Activated CD4-positive, alpha-beta memory T cell treated with anti-CD3 and anti-CD28 coated beads, Interleukin-2, amount 10 ng/mL, durations not matched to agents 7 days and 5 days (primary cell): Measurements from ENCODE around the gene VPS50. TPM values are rescaled to one million over a fixed set of nuclear protein-coding genes. Genes with fewer than 3 reads are reported as not detected.
A peak's percentile ranks its signal among the peaks of the same experiment; 100 is the strongest.

Experiments used
- CTCF ChIA-PET: fragments of 350-600 bp; sonication (Branson Sonifier 250); formaldehyde crosslinking; loops from one replicate; lab custom pipeline; 2021; ENCODE audit warnings: antibody characterized with exemption, inconsistent platforms; lab: Charles Lee
- POLR2A ChIA-PET: fragments of 350-600 bp; sonication (Branson Sonifier 250); formaldehyde crosslinking; loops from one replicate; lab custom pipeline; 2021; ENCODE audit warnings: antibody characterized with exemption; lab: Charles Lee
- DNase-seq: peaks from one replicate; pipeline ENCODE4 v3.0.0-alpha.2; 2020
- H3K27ac Mint-ChIP-seq: one replicate; pipeline ENCODE4 v1.8.0; 2021; ENCODE audit warnings: mild to moderate bottlenecking, mixed read lengths
- H3K27me3 Mint-ChIP-seq: one replicate; pipeline ENCODE4 v1.8.0; 2021; ENCODE audit warnings: mixed read lengths
- H3K36me3 Mint-ChIP-seq: one replicate; pipeline ENCODE4 v1.8.0; 2021; ENCODE audit warnings: low read depth, mixed read lengths
- H3K4me1 Mint-ChIP-seq: one replicate; pipeline ENCODE4 v1.8.0; 2021; ENCODE audit warnings: mixed read lengths
- H3K4me3 Mint-ChIP-seq: one replicate; pipeline ENCODE4 v1.8.0; 2021; ENCODE audit warnings: mild to moderate bottlenecking, mixed read lengths
- H3K9me3 Mint-ChIP-seq: one replicate; pipeline ENCODE4 v1.8.0; 2021; ENCODE audit warnings: mixed read lengths
- total RNA-seq, 2 experiments: library from RNA; stranded (reverse); gene quantifications; one replicate each; pipeline ENCODE4 v1.2.3, GENCODE V29; 2021

Gene VPS50
- total RNA-seq, 2 experiments from 2014 or later = 17.0 to 21.5 TPM

GRCh38 chr7:93212881-93213280, 19.3 kb upstream of the VPS50 start:
- no peak for DNase-seq
- H3K27ac Mint-ChIP-seq = no peak overlapping the region
- POLR2A ChIA-PET = no interaction called here
- H3K9me3 Mint-ChIP-seq = no peaks in the 10 kb centered on the region
- H3K4me1 Mint-ChIP-seq = no peaks in the 10 kb centered on the region
- peaks cover 55% of the 10 kb centered on the region for H3K27me3 Mint-ChIP-seq
- CTCF ChIA-PET = no interaction called here
- H3K36me3 Mint-ChIP-seq = no peaks in the 10 kb centered on the region
- H3K4me3 Mint-ChIP-seq = no peak overlapping the region

DNA sequence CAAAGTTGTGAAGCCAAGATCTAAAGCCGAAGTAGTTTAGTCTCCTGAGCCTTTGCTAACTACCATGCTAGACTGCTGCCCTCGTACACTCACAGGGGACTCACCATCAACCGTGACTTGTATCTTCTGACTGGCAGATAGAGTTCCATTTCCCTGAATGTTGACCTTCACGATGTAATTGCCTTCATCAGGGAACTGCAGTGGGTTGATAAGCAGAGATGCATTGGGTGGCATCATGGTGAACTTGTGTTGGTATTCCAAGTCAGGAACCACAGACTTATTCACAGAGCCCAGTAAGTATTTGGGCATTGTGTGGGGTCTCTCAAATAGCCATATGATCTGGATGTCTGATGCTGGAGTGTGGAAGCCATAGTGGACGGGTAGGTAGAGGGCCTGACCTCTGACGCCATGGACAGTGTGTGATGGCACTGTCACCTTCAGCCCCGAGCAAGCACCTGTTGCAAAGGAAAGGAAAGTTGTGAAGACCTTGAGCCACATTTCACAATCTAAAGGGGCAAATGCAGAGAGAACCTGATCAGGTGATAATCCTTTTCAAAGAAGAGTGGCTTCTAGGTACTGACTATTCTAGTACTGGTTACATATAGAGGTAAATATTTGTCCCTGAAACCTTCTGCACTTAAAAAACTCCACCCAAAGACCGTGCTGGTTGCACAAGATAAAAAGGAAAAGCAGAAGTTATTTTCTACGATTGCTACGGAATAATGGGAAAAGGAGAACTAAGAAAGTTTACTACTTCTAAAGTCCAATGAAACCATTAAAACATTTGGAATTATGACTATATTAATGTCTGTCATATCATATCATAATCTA, 13.0 kb upstream of the VPS50 start:
- Mint-ChIP-seq H3K4me3 (no peak overlapping the region), H3K9me3 (no peaks in the 10 kb centered on the region)

GRCh38 chr7:93219868-93220267, 12.3 kb upstream of the VPS50 start:
- no peaks in the 10 kb centered on the region for H3K4me1 Mint-ChIP-seq
- H3K27me3 Mint-ChIP-seq = peaks cover 25% of the 10 kb centered on the region
- CTCF ChIA-PET = no interaction called here
- H3K36me3 Mint-ChIP-seq = no peaks in the 10 kb centered on the region
- POLR2A ChIA-PET = no interaction called here
- DNase-seq = no peak
- no peak overlapping the region for H3K27ac Mint-ChIP-seq
- no peaks in the 10 kb centered on the region for H3K9me3 Mint-ChIP-seq
- H3K4me3 Mint-ChIP-seq = no peak overlapping the region

More for the DNA sequence above, 13.0 kb upstream of the VPS50 start:
- Mint-ChIP-seq H3K4me1 (no peaks in the 10 kb centered on the region), H3K36me3 (no peaks in the 10 kb centered on the region), H3K27ac (no peak overlapping the region), H3K27me3 (peaks cover 30% of the 10 kb centered on the region)
- DNase-seq = no peak
- CTCF ChIA-PET = no interaction called here
- POLR2A ChIA-PET = no interaction called here

DNA sequence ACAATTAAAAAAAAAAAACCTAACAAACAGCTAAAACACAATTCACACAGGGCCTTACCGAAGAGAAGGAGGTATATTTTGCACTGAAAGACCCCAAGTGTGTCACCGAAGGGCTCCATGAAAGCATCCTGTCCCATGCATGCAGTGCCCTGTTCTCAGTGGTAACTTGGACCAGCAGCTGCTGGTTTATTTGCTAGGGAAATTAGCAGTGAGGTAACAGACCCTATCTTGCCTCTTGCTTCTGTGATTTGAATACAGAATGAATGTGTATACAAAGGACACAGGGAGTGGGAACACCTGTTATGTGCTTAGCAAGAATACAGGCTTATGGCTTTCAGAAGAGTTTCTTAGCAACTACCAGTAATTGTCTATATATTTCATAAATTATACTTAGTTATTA, 5.9 kb upstream of the VPS50 start, which contains the start of gene HEPACAM2:
TSS of gene HEPACAM2 (minus strand) at position 160 of the 400 bp plus-strand sequence.
- ChIA-PET CTCF (interaction anchor here (0.6 to 1.8 kb wide), 4 partner anchors 8 to 766 kb away, joined by 3 to 6 read pairs (median 3); no protein-coding TSS in a partner anchor), POLR2A (no interaction called here)
- Mint-ChIP-seq H3K9me3 (no peaks in the 10 kb centered on the region), H3K4me3 (no peak within 1 kb of the TSS), H3K4me1 (peaks cover 13% of the 10 kb centered on the region), H3K27ac (no peak within 1 kb of the TSS), H3K36me3 (no peaks in the 10 kb centered on the region), H3K27me3 (peaks cover 4% of the 10 kb centered on the region)
- DNase-seq = no peak

DNA sequence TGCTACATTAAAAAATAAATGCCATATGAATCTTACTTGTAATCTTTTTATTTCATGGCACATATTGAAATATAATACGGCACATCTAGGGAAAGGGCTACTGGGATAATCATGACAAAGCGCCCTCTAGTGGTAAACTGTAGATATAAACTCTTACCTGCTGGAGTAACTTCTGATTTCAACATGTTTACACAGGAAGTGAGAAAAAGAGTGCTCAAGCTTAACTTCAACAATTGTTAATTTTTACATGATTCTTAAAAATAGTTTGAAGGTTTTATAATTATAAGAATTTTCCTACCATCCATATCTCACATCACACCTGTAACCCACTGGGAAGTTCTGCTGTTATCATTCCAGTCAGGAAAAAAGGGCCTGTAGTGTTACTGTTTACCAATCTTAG, 3.9 kb upstream of the VPS50 start:
- Mint-ChIP-seq H3K27ac (no peak overlapping the region), H3K4me3 (no peak overlapping the region), H3K4me1 (peaks cover 26% of the 10 kb centered on the region), H3K9me3 (no peaks in the 10 kb centered on the region), H3K27me3 (peaks cover 4% of the 10 kb centered on the region), H3K36me3 (no peaks in the 10 kb centered on the region)
- DNase-seq = no peak
- ChIA-PET CTCF (interaction anchor here (0.6 to 2.8 kb wide), 15 partner anchors 13 to 513 kb away, joined by 3 to 11 read pairs (median 4); partner anchors contain the start of gene SAMD9L), POLR2A (interaction anchor here (1.7 kb wide), 1 partner anchor 111 kb away, joined by 11 read pairs; the partner anchor contains the start of gene SAMD9)

- Mint-ChIP-seq H3K27me3 (peaks cover 1% of the 10 kb centered on the region), H3K4me1 (peaks cover 30% of the 10 kb centered on the region), H3K36me3 (no peaks in the 10 kb centered on the region), H3K27ac (peak overlapping the region; percentile 85), H3K4me3 (peak overlapping the region; percentile 90), H3K9me3 (no peaks in the 10 kb centered on the region)
- POLR2A ChIA-PET = interaction anchor here (1.0 to 2.6 kb wide), 7 partner anchors 10 to 395 kb away, joined by 3 to 19 read pairs (median 5); partner anchors contain the start of genes CDK6, SAMD9 and SAMD9L
- CTCF ChIA-PET = interaction anchor here (1.2 to 2.8 kb wide), 6 partner anchors 15 to 805 kb away, joined by 3 to 17 read pairs (median 4); partner anchors contain the start of genes PEX1, RBM48 and SAMD9
- DNase-seq = no peak
Observed at GRCh38 chr7:93231259-93231658, 907 bp upstream of the VPS50 start.

DNA sequence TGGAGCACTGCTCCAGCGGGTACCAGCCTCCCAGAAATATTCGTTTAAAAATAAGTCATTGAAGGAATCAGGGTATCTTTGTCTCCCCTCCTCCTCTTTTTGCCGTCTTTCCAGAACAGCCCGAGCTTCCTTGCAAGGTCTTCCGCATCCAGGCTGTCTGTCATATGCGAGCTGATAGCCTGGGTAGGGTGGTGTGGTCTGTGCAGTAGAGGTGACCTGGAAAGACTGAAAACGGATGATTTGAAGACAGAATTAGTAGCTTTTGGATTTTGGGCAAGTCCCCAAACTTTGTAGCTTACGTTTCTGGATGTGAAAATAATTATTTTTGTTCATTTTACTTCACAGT, 480 bp downstream of the VPS50 start:
- Mint-ChIP-seq H3K27ac (peak overlapping the region; percentile 85), H3K4me3 (peak overlapping the region; percentile 90), H3K4me1 (peaks cover 30% of the 10 kb centered on the region), H3K9me3 (no peaks in the 10 kb centered on the region), H3K36me3 (no peaks in the 10 kb centered on the region), H3K27me3 (no peaks in the 10 kb centered on the region)
- ChIA-PET POLR2A (interaction anchor here (0.6 to 2.6 kb wide), 10 partner anchors 9 to 1292 kb away, joined by 3 to 19 read pairs (median 4); partner anchors contain the start of genes AKAP9, SAMD9 and SAMD9L), CTCF (interaction anchor here (0.8 to 2.8 kb wide), 9 partner anchors 14 to 807 kb away, joined by 3 to 17 read pairs (median 3); partner anchors contain the start of genes PEX1, RBM48 and SAMD9)
- DNase-seq = no peak

DNA sequence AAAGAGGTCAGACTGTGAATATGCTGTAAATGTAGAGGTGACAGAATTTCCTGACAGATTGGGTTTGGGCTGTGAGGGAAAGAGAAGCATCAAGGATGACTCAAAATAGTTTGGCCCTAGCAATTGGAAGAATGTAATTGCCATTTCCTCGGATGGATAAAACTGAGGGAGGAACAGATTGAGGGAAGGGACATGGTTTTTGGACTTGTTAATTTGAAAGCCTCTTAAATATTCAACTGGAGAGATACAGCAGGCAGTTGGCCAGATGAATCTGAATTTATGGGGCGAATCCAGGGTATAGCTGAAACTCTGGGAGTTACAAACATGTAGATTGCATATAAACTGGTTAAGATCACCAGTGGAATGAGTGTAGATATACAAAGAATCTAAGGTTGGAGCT, 3.4 kb downstream of the VPS50 start:
- no peak overlapping the region for H3K4me3 Mint-ChIP-seq
- H3K36me3 Mint-ChIP-seq = no peaks in the 10 kb centered on the region
- H3K4me1 Mint-ChIP-seq = peaks cover 21% of the 10 kb centered on the region
- H3K27me3 Mint-ChIP-seq = no peaks in the 10 kb centered on the region
- CTCF ChIA-PET = no interaction called here
- DNase-seq = no peak
- POLR2A ChIA-PET = no interaction called here
- H3K9me3 Mint-ChIP-seq = no peaks in the 10 kb centered on the region
- no peak overlapping the region for H3K27ac Mint-ChIP-seq

DNA sequence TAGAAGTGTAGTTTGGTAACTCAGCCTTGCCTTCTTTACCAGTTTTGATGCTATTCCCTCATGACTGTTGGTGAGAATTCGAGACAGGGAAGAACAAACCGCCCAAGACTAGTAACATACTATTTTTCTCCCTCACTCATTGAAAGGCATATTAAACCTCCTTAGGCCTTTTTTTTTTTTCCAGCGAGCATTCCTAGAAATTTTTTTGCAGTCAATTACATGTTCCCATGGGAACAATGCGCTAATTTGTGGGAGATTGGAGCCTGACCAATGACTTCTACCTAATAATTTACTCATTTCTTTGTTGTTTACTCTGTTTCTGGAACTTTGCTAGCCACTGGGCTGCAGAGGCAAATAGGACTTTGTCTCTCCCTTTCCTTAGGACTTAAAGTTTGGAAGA, 6.0 kb downstream of the VPS50 start:
- DNase-seq = no peak
- Mint-ChIP-seq H3K27ac (no peak overlapping the region), H3K4me1 (peaks cover 5% of the 10 kb centered on the region), H3K9me3 (no peaks in the 10 kb centered on the region), H3K4me3 (no peak overlapping the region), H3K36me3 (no peaks in the 10 kb centered on the region), H3K27me3 (no peaks in the 10 kb centered on the region)
- ChIA-PET POLR2A (no interaction called here), CTCF (no interaction called here)

DNA sequence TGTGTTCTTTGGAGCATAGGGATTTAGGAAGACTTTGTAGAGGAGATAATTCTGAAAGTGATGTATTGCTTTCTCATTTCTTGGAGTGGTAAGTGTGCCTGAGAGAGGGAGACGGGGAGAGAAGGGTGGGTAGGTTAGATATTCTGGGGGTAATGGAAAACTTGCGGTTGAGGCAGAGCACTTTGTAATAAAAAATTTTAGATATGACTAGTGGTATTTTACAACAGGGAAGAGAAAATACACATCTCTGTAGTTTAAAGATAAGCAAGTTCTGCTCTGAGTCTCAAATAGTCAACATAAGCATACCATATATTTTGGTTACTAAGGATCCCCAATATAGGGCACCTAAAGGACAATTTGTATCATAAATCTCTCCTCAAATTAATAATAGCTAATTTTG, 6.6 kb downstream of the VPS50 start:
- POLR2A ChIA-PET = no interaction called here
- Mint-ChIP-seq H3K27me3 (no peaks in the 10 kb centered on the region), H3K4me1 (peaks cover 2% of the 10 kb centered on the region), H3K27ac (no peak overlapping the region), H3K4me3 (no peak overlapping the region), H3K9me3 (no peaks in the 10 kb centered on the region), H3K36me3 (no peaks in the 10 kb centered on the region)
- DNase-seq = no peak
- CTCF ChIA-PET = no interaction called here

DNA sequence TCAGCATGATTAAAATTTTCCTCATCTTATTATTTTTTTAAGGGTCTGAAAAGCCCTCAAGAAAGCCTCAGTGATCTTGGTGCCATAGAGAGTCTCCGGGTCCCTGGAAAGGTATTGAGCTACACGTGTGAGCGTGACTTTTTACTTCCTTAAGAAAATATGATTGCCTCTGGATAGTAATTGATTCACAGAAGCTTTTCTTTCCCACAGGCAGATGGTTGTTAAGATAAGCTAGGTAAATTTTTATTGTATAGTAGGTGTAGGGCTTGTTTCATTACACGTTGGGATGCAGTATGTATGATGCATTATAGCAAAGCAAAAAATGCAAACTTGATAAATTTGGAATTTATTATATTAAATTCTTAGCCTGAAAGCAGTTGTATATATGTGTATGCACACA, 7.7 kb downstream of the VPS50 start:
- H3K4me1 Mint-ChIP-seq = no peaks in the 10 kb centered on the region
- H3K9me3 Mint-ChIP-seq = no peaks in the 10 kb centered on the region
- no peaks in the 10 kb centered on the region for H3K27me3 Mint-ChIP-seq
- CTCF ChIA-PET = no interaction called here
- H3K27ac Mint-ChIP-seq = no peak overlapping the region
- no peak overlapping the region for H3K4me3 Mint-ChIP-seq
- no peak for DNase-seq
- H3K36me3 Mint-ChIP-seq = no peaks in the 10 kb centered on the region
- POLR2A ChIA-PET = no interaction called here

DNA sequence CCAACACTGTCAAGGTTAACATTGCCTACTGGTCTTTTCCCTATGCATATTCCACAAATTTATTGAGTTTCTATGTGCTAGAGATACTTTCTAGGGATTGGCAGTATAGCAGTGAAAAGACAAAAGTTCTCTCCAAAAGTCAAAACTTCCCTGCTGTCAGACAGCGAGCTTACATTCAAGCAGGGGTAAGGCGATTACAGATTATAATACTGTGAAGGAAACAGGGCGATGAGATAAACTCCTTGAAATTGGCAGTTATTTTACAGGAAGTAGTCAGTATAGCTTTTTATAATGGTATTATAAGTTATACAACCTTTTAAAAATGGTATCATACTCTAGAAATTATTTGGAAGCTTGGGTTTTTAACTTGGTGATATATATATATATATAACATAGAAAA, 9.9 kb downstream of the VPS50 start:
- Mint-ChIP-seq H3K9me3 (no peaks in the 10 kb centered on the region), H3K27ac (no peak overlapping the region), H3K4me3 (no peak overlapping the region), H3K36me3 (no peaks in the 10 kb centered on the region), H3K4me1 (peaks cover 8% of the 10 kb centered on the region), H3K27me3 (no peaks in the 10 kb centered on the region)
- CTCF ChIA-PET = interaction anchor here (1.7 to 1.8 kb wide), 2 partner anchors 14 to 150 kb away, joined by 4 to 6 read pairs; no protein-coding TSS in a partner anchor
- DNase-seq = no peak
- POLR2A ChIA-PET = interaction anchor here (1.3 kb wide), 1 partner anchor 10 kb away, joined by 5 read pairs; the partner anchor contains the start of gene VPS50
